ENCODE data around the gene UQCRC1. TPM values are rescaled to one million over a fixed set of nuclear protein-coding genes. Genes with fewer than 3 reads are reported as not detected.

UQCRC1 gene
- total RNA-seq, 1 experiment from 2014 or later: 171 TPM

GRCh38 chr3:48572517-48572916 lies 36.9 kb downstream of the UQCRC1 start:
- no peak for DNase-seq (ENCODE audit: low spot score)

- no peak for DNase-seq (ENCODE audit: low spot score)
Measured at GRCh38 chr3:48571938-48572337, 37.5 kb downstream of the UQCRC1 start.

- DNase-seq (ENCODE audit: low spot score): no peak
Measured at GRCh38 chr3:48569808-48570450, 39.5 kb downstream of the UQCRC1 start.

GRCh38 chr3:48569400-48569799 lies 40.0 kb downstream of the UQCRC1 start:
- DNase-seq (ENCODE audit: low spot score): no peak

- DNase-seq (ENCODE audit: low spot score): no peak
Measured at GRCh38 chr3:48568476-48568875, 41.0 kb downstream of the UQCRC1 start.

GRCh38 chr3:48567500-48567899 lies 41.9 kb downstream of the UQCRC1 start:
- no peak for DNase-seq (ENCODE audit: low spot score)

GRCh38 chr3:48567090-48567489 lies 42.4 kb downstream of the UQCRC1 start:
- DNase-seq (ENCODE audit: low spot score): no peak

GRCh38 chr3:48566401-48566760 lies 43.1 kb downstream of the UQCRC1 start:
- no peak for DNase-seq (ENCODE audit: low spot score)

GRCh38 chr3:48565591-48566400 lies 43.6 kb downstream of the UQCRC1 start:
- DNase-seq (ENCODE audit: low spot score): peak; percentile 66

GRCh38 chr3:48565186-48565585 lies 44.3 kb downstream of the UQCRC1 start:
- no peak for DNase-seq (ENCODE audit: low spot score)

GRCh38 chr3:48564667-48565066 lies 44.8 kb downstream of the UQCRC1 start:
- DNase-seq (ENCODE audit: low spot score): no peak

GRCh38 chr3:48564022-48564421 lies 45.4 kb downstream of the UQCRC1 start:
- peak; percentile 72 for DNase-seq (ENCODE audit: low spot score)

GRCh38 chr3:48563382-48563918 lies 46.0 kb downstream of the UQCRC1 start, which contains the start of gene UCN2:
Gene UCN2, minus strand, starts transcription at chr3:48563781. Its CDS starts 657 bp downstream, at chr3:48563124.
- DNase-seq (ENCODE audit: low spot score): no peak

- DNase-seq (ENCODE audit: low spot score): no peak
Measured at GRCh38 chr3:48562367-48563095, 46.9 kb downstream of the UQCRC1 start.

- peak; percentile 49 for DNase-seq (ENCODE audit: low spot score)
Measured at GRCh38 chr3:48561045-48561736, 48.3 kb downstream of the UQCRC1 start.

- no peak for DNase-seq (ENCODE audit: low spot score)
Measured at GRCh38 chr3:48560648-48561018, 48.8 kb downstream of the UQCRC1 start.

- DNase-seq (ENCODE audit: low spot score): no peak
Measured at GRCh38 chr3:48558493-48559134, 50.8 kb downstream of the UQCRC1 start.

- peak; percentile 96 for DNase-seq (ENCODE audit: low spot score)
Measured at GRCh38 chr3:48556796-48557626, 52.4 kb downstream of the UQCRC1 start, which contains the start of gene PFKFB4. Gene PFKFB4, minus strand, starts transcription at chr3:48556803. Its CDS starts 26 bp downstream, at chr3:48556777.

- DNase-seq (ENCODE audit: low spot score): no peak
Measured at GRCh38 chr3:48555949-48556795, 53.3 kb downstream of the UQCRC1 start.

Measured in H4 (cell line).